ENCODE measurements around the gene GBF1. TPM values are rescaled to one million over a fixed set of nuclear protein-coding genes. Genes with fewer than 3 reads are reported as not detected.

The GBF1 gene
- total RNA-seq, 4 donors from 2014 or later, result 73.4 to 98.5 (median 95.8) TPM

DNA sequence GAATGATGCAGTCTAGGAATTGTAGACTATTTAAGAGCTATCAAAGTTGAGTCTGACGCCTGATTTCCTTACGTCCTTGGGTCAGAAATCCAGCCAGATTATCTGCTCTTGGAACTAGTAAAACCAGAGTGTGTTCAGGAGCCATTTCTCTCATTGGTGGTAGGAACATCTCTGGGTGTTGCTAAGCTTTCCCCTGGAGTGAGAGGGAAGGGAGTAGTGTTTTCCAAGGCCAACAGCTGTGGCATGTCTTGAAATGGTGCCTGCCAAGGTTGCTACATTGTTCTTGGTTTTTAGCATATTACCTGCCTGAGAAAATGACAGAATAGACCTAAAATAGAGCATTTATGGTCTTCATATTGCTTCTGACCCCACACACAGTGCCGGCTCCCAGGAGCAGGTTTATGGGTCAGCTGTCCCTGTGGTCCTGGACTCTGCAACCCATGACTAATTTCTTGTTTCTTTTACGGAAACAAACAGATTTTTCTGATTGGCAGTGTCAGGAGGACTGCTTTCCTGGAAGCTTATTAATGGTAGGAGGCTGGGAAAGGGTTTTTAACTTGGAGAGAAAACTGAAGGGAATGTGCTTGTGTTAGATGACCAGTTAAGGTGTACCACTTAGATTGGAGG, 17.5 kb downstream of the GBF1 start:
- no peak overlapping the region for H3K4me3 ChIP-seq
- H3K27ac ChIP-seq, result no peak overlapping the region
- TF ChIP-seq, protein P1, sequence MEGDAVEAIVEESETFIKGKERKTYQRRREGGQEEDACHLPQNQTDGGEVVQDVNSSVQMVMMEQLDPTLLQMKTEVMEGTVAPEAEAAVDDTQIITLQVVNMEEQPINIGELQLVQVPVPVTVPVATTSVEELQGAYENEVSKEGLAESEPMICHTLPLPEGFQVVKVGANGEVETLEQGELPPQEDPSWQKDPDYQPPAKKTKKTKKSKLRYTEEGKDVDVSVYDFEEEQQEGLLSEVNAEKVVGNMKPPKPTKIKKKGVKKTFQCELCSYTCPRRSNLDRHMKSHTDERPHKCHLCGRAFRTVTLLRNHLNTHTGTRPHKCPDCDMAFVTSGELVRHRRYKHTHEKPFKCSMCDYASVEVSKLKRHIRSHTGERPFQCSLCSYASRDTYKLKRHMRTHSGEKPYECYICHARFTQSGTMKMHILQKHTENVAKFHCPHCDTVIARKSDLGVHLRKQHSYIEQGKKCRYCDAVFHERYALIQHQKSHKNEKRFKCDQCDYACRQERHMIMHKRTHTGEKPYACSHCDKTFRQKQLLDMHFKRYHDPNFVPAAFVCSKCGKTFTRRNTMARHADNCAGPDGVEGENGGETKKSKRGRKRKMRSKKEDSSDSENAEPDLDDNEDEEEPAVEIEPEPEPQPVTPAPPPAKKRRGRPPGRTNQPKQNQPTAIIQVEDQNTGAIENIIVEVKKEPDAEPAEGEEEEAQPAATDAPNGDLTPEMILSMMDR (IDR thresholded peaks at IDR 0.05), result no peak
- TF ChIP-seq POLR2A (IDR thresholded peaks at IDR 0.05), result no peak
- no peaks in the 10 kb centered on the region for H3K27me3 ChIP-seq
- H3K4me1 ChIP-seq, result peaks cover 0 to 20% (median 0%) of the 10 kb centered on the region in 4 donors
- H3K9me3 ChIP-seq, result no peaks in the 10 kb centered on the region
- no peak for DNase-seq
- H3K36me3 ChIP-seq, result peaks cover 0 to 72% (median 0%) of the 10 kb centered on the region in 3 donors

DNA sequence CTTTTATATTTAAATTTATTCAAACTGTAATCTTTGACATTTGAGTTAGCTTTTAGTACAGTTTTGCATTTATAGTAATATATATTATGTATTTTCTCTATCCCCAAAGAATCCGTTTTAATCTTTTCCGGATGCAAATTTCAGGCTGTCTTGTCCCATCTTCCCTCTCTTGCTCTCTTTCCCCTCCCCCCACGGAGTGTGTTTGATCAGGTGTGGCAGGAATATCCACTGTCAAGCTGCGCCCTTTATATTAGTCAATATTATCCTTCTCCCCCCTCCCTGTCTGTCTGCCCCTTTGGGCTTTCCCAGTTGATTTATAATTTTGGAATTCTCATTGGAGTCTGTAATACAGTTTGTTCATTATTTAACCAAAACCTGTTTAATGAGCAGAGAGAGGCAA, 19.0 kb downstream of the GBF1 start:
- Histone ChIP-seq H3K4me1 (peaks cover 0 to 33% (median 0%) of the 10 kb centered on the region in 4 donors), H3K36me3 (peaks cover 0 to 68% (median 0%) of the 10 kb centered on the region in 3 donors), H3K27me3 (no peaks in the 10 kb centered on the region), H3K4me3 (no peak overlapping the region), H3K27ac (no peak overlapping the region), H3K9me3 (no peaks in the 10 kb centered on the region)
- TF ChIP-seq, protein P1 (IDR thresholded peaks at IDR 0.05), result no peak
- TF ChIP-seq POLR2A (IDR thresholded peaks at IDR 0.05), result no peak
- DNase-seq, result no peak

DNA sequence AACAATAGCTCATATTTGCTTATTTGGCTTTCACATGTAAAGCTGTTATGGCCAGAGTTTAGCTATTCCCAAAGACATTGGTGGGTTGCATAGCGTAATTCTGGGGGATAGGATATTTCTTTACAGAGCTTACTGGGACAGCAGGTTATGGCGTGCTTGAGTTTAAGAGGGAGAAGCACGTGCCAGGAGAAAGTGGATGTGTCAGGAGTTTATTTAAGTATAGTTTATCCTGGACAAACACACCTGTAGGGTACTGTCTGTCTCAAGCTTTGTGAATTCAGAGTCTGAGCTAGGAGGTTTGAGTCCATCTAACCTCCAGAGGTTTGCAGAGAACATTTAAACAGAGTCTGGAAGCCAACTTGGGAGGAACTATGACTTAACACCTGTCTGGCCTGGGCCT, 21.3 kb downstream of the GBF1 start:
- TF ChIP-seq, protein P1 (IDR thresholded peaks at IDR 0.05), result no peak
- TF ChIP-seq POLR2A (IDR thresholded peaks at IDR 0.05), result no peak
- peaks cover 0 to 34% (median 0%) of the 10 kb centered on the region in 4 donors for H3K4me1 ChIP-seq

DNA sequence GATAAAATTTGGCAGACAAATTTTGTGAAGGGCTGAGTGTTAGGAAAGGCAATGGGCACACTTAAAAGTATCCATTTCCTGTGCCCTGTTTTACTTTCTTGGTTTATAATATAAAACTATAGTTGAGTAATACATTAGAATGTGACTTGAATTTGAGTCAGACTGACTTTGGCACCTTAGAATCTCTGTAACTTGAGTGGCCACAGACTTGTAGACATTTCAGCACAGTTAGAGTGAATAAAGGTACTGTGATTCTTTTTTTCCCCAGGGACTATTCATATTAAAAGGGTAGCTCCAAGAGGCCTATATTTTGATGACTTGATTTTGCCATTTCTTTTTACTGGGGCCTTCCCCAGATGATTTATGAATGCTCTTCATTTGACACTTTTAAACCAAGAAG, 22.4 kb downstream of the GBF1 start:
- peaks cover 0 to 35% (median 0%) of the 10 kb centered on the region in 3 donors for H3K36me3 ChIP-seq
- H3K27me3 ChIP-seq, result no peaks in the 10 kb centered on the region
- no peak for DNase-seq
- no peaks in the 10 kb centered on the region for H3K9me3 ChIP-seq
- TF ChIP-seq, protein P1 (IDR thresholded peaks at IDR 0.05), result no peak
- TF ChIP-seq POLR2A (IDR thresholded peaks at IDR 0.05), result no peak
- peaks cover 0 to 25% (median 0%) of the 10 kb centered on the region in 4 donors for H3K4me1 ChIP-seq
- H3K4me3 ChIP-seq, result no peak overlapping the region
- no peak overlapping the region for H3K27ac ChIP-seq

More for the DNA sequence above, 21.3 kb downstream of the GBF1 start:
- Histone ChIP-seq H3K27me3 (no peaks in the 10 kb centered on the region), H3K36me3 (peaks cover 0 to 45% (median 0%) of the 10 kb centered on the region in 3 donors), H3K27ac (no peak overlapping the region), H3K9me3 (no peaks in the 10 kb centered on the region), H3K4me3 (no peak overlapping the region)
- no peak for DNase-seq

DNA sequence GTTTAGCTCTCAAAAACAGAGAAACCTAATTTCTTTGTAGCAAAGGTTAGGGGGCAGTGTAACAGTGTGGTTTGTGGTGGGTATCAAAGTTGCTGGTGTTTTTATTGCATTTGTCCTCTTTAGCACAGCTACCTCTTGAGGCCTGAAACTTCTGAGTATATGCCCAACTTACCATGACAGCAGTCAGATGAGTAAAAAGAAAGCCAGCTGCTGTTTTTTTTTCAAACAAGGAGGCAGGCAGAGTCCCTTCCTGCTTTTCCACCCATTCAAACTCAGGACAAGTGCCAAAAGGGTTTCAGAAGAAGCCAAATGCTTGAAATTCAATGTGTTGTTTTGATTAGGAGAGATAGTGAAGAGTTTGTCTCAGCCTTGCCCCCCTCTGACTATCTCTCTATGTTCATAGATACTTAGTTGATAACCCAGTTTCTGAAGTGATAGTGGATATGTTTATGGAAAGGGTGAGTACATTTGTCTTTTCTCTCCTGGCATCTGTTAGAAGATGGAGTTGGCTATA, 23.1 kb downstream of the GBF1 start:
- Histone ChIP-seq H3K4me3 (no peak overlapping the region), H3K4me1 (peaks cover 0 to 19% (median 0%) of the 10 kb centered on the region in 4 donors), H3K27ac (no peak overlapping the region), H3K27me3 (no peaks in the 10 kb centered on the region), H3K36me3 (peaks cover 0 to 28% (median 0%) of the 10 kb centered on the region in 3 donors), H3K9me3 (no peaks in the 10 kb centered on the region)
- no peak for DNase-seq
- TF ChIP-seq, protein P1 (IDR thresholded peaks at IDR 0.05), result no peak
- no peak for TF ChIP-seq POLR2A (IDR thresholded peaks at IDR 0.05)

Measured in Peyer's patch (tissue), 4 donors.